HepG2 (cell line): Measurements from ENCODE around the gene TRNP1. TPM values are rescaled to one million over a fixed set of nuclear protein-coding genes. Genes with fewer than 3 reads are reported as not detected.

Experiments
- CSRNP2 ChIP-seq: sonication (generic); formaldehyde crosslinking; conservative IDR thresholded peaks from 2 replicates; pipeline ENCODE4 v1.8.0; 2022; ENCODE audit warnings: low read depth, missing genetic modification reagents
- KMT2A ChIP-seq: sonication (generic); formaldehyde crosslinking; IDR thresholded peaks from 2 replicates; pipeline ENCODE4 v1.4.0; 2020; ENCODE audit warnings: missing genetic modification reagents
- MXI1 ChIP-seq: IDR thresholded peaks from 3 replicates; pipeline ENCODE4 v1.6.1; 2012; ENCODE audit warnings: low read depth, low read length, inconsistent platforms, borderline replicate concordance
- PATZ1 ChIP-seq: sonication (generic); formaldehyde crosslinking; IDR thresholded peaks from 2 replicates; pipeline ENCODE4 v1.4.0; 2020; ENCODE audit warnings: missing genetic modification reagents
- PHB2 ChIP-seq: fragments of 450-650 bp; IDR thresholded peaks from 2 replicates; pipeline ENCODE4 v1.6.1; 2018; ENCODE audit not compliant: partially characterized antibody
- PHF8 ChIP-seq: sonication (generic); formaldehyde crosslinking; IDR thresholded peaks from 2 replicates; pipeline ENCODE4 v1.5.0; 2020; ENCODE audit warnings: missing genetic modification reagents
- RFX5 ChIP-seq: IDR thresholded peaks from 2 replicates; pipeline ENCODE4 v1.6.1; 2011; ENCODE audit warnings: low read depth, low read length, improper control_type of control experiment
- SMAD9 ChIP-seq: sonication (generic); formaldehyde crosslinking; IDR thresholded peaks from 2 replicates; pipeline ENCODE4 v1.5.1; 2020; ENCODE audit warnings: mild to moderate bottlenecking, missing genetic modification reagents
- ZBTB26 ChIP-seq: IDR thresholded peaks from 2 replicates; pipeline ENCODE4 v1.6.1; 2016; ENCODE audit warnings: missing compliant biosample characterization, missing genetic modification reagents, borderline replicate concordance
- ZFP36L1 ChIP-seq: sonication (generic); formaldehyde crosslinking; IDR thresholded peaks from 2 replicates; pipeline ENCODE4 v1.8.0; 2022; ENCODE audit warnings: mild to moderate bottlenecking, missing genetic modification reagents, moderate library complexity
- ZNF335 ChIP-seq: sonication (generic); formaldehyde crosslinking; IDR thresholded peaks from 2 replicates; pipeline ENCODE4 v1.4.0; 2020; ENCODE audit warnings: missing genetic modification reagents
- ZNF431 ChIP-seq: sonication (generic); formaldehyde crosslinking; IDR thresholded peaks from 2 replicates; pipeline ENCODE4 v1.9.0; 2022; ENCODE audit warnings: missing genetic modification reagents, low read depth, mild to moderate bottlenecking, borderline replicate concordance
- ZNF639 ChIP-seq: conservative IDR thresholded peaks from 2 replicates; pipeline ENCODE4 v1.6.1; 2018; ENCODE audit warnings: missing genetic modification reagents
- ZNF646 ChIP-seq: sonication (generic); formaldehyde crosslinking; IDR thresholded peaks from 2 replicates; pipeline ENCODE4 v1.9.0; 2021; ENCODE audit warnings: mild to moderate bottlenecking, missing genetic modification reagents
- ZNF678 ChIP-seq: sonication (generic); formaldehyde crosslinking; IDR thresholded peaks from 2 replicates; pipeline ENCODE4 v1.4.0; 2020; ENCODE audit warnings: mild to moderate bottlenecking, missing genetic modification reagents
- polyA plus RNA-seq, 8 experiments: library from polyadenylated mRNA; depleted of rRNA in 3 of 8; stranded (reverse) in 7 of 8; unstranded in 1 of 8; fragments of >200 nt; fragmentation: Illumina TruSeq in 4 of 8; extraction: Trizol in 4 of 8; gene quantifications; 2 replicates each; pipeline versions ENCODE4 v1.2.1 to v1.2.3, GENCODE V29; 2011 to 2016; ENCODE audit warnings: low read depth in 4 of 8, missing spikeins in 1 of 8, mixed read lengths in 1 of 8; ENCODE audit not compliant: insufficient read depth in 1 of 8
- total RNA-seq, 5 experiments: library from RNA; depleted of rRNA; stranded (reverse); fragments of >200 nt; fragmentation: Illumina TruSeq; extraction: Trizol; gene quantifications; 2 replicates each; pipeline ENCODE4 v1.2.3, GENCODE V29; 2016; ENCODE audit warnings: low read depth in 1 of 5

TRNP1 gene
- total and polyA plus RNA-seq, 2 of the 13 experiments (the other 11 are each of a cell fraction or from before 2014, with no cell fraction given) = 42.0 to 158 TPM

GRCh38 chr1:26994020-26994786 is 711 bp downstream of the TRNP1 start (continued):
- TF ChIP-seq ZNF646 (no peak), PHB2 (no peak), CSRNP2 (CRISPR knock-in tag) (0 out of 2 replicates have a peak, but pooled peaks have one; percentile 21), ZNF335 (CRISPR knock-in tag) (no peak), PATZ1 (no peak), SMAD9 (CRISPR knock-in tag) (no peak), ZNF431 (CRISPR knock-in tag) (peak; percentile 17; the same call in 1 of the 2 replicates), ZNF639 (CRISPR knock-in tag) (no peak), ZBTB26 (no peak), MXI1 (no peak; the same call in 2 of the 3 replicates), PHF8 (CRISPR knock-in tag) (peak; percentile 27; the same call in 1 of the 2 replicates), ZFP36L1 (no peak), RFX5 (no peak), KMT2A (CRISPR knock-in tag) (no peak), ZNF678 (CRISPR knock-in tag) (no peak)
